Regular cardiac myocyte (primary cell): ENCODE results near the gene METAP1. TPM values are rescaled to one million over a fixed set of nuclear protein-coding genes. Genes with fewer than 3 reads are reported as not detected.

Source experiments
- total RNA-seq: library from RNA; depleted of rRNA; stranded (reverse); fragments of >200 nt; gene quantifications from 2 replicates; pipeline ENCODE4 v1.2.3, GENCODE V29; 2014

The METAP1 gene
- total RNA-seq, result 27.1 and 43.9 TPM in 2 replicates

GRCh38 chr4:98995183-98996055 lies at the start of gene METAP1:
TSS of gene METAP1 (plus strand) at chr4:98995721. CDS start at chr4:98995754, 33 bp downstream.

GRCh38 chr4:99088481-99089365 lies 93.2 kb downstream of the METAP1 start, which contains the start of gene ADH5:
TSS of gene ADH5 (minus strand) at chr4:99088788. CDS start at chr4:99088700, 88 bp downstream.

Other genes with a start within 250 kb of the METAP1 start
- 215 and 415 TPM in 2 replicates for gene EIF4E, start 66.6 kb upstream of the METAP1 start, total RNA-seq
- 170 and 191 TPM in 2 replicates for gene ADH5, start 93.1 kb downstream of the METAP1 start, total RNA-seq
- 0.28 TPM in 1 of 2 replicates, not detected in the other for gene ADH4, start 148.6 kb downstream of the METAP1 start, total RNA-seq
- gene ADH6, start 223.5 kb downstream of the METAP1 start, total RNA-seq, result under 0.01 TPM in 1 of 2 replicates, not detected in the other